H9 (cell line): ENCODE measurements around the gene MN1. TPM values are rescaled to one million over a fixed set of nuclear protein-coding genes. Genes with fewer than 3 reads are reported as not detected.

Experiments
- DNase-seq: peaks from one replicate; pipeline ENCODE4 v3.0.0-alpha.2; 2017
- H2AFZ ChIP-seq: one replicate; pipeline ENCODE4 v1.6.1; 2013; ENCODE audit warnings: mild to moderate bottlenecking, low read length, control low read depth, moderate library complexity
- H2AK5ac ChIP-seq: 2 replicates; pipeline ENCODE4 v1.6.1; 2013; ENCODE audit warnings: low read length, control low read depth, mixed read lengths; ENCODE audit not compliant: insufficient read length
- H2BK120ac ChIP-seq: one replicate; pipeline ENCODE4 v1.6.1; 2013; ENCODE audit warnings: low read depth, mild to moderate bottlenecking, low read length, control low read depth, inconsistent platforms; ENCODE audit not compliant: poor library complexity, severe bottlenecking
- H2BK12ac ChIP-seq: 2 replicates; pipeline ENCODE4 v1.6.1; 2013; ENCODE audit warnings: low read length, control low read depth, mixed read lengths, low read depth; ENCODE audit not compliant: insufficient read length
- H2BK15ac ChIP-seq: 2 replicates; pipeline ENCODE4 v1.6.1; 2013; ENCODE audit warnings: low read depth, low read length, control low read depth
- H2BK20ac ChIP-seq: one replicate; pipeline ENCODE4 v1.6.1; 2013; ENCODE audit warnings: low read depth, mild to moderate bottlenecking, low read length, control low read depth, inconsistent platforms; ENCODE audit not compliant: poor library complexity, severe bottlenecking
- H2BK5ac ChIP-seq: 2 replicates; pipeline ENCODE4 v1.6.1; 2013; ENCODE audit warnings: low read length, control low read depth, mixed read lengths; ENCODE audit not compliant: insufficient read length
- H3K14ac ChIP-seq: 2 replicates; pipeline ENCODE4 v1.6.1; 2013; ENCODE audit warnings: low read length, control low read depth; ENCODE audit not compliant: insufficient read depth
- H3K18ac ChIP-seq: 2 replicates; pipeline ENCODE4 v1.6.1; 2013; ENCODE audit warnings: low read depth, mild to moderate bottlenecking, mixed read lengths, low read length, control low read depth; ENCODE audit not compliant: insufficient read length
- H3K23ac ChIP-seq: 2 replicates; pipeline ENCODE4 v1.6.1; 2013; ENCODE audit warnings: low read length, control low read depth, mixed read lengths, low read depth; ENCODE audit not compliant: insufficient read length
- H3K23me2 ChIP-seq: 2 replicates; pipeline ENCODE4 v1.6.1; 2013; ENCODE audit warnings: low read depth, mild to moderate bottlenecking, mixed read lengths, low read length, control low read depth; ENCODE audit not compliant: insufficient read length, poor library complexity, severe bottlenecking
- H3K27ac ChIP-seq: 2 replicates; pipeline ENCODE4 v1.5.1; 2013; ENCODE audit warnings: low read length, control low read depth, mixed read lengths, low read depth; ENCODE audit not compliant: insufficient read length
- H3K27me3 ChIP-seq: 2 replicates; pipeline ENCODE4 v1.6.1; 2013; ENCODE audit warnings: low read length, control low read depth, inconsistent platforms; ENCODE audit not compliant: insufficient read depth
- H3K4ac ChIP-seq: 2 replicates; pipeline ENCODE4 v1.6.1; 2013; ENCODE audit warnings: low read depth, mild to moderate bottlenecking, control low read depth, inconsistent platforms, low read length, moderate library complexity
- H3K4me1 ChIP-seq: 2 replicates; pipeline ENCODE4 v1.6.1; 2013; ENCODE audit warnings: low read length, control low read depth, inconsistent platforms; ENCODE audit not compliant: insufficient read depth
- H3K4me2 ChIP-seq: 2 replicates; pipeline ENCODE4 v1.6.1; 2013; ENCODE audit warnings: low read length, control low read depth, mixed read lengths; ENCODE audit not compliant: insufficient read length, insufficient read depth
- H3K56ac ChIP-seq: 2 replicates; pipeline ENCODE4 v1.6.1; 2013; ENCODE audit warnings: low read depth, mild to moderate bottlenecking, mixed read lengths, low read length, control low read depth; ENCODE audit not compliant: insufficient read length
- H3K79me1 ChIP-seq: 2 replicates; pipeline ENCODE4 v1.6.1; 2013; ENCODE audit warnings: low read depth, mild to moderate bottlenecking, moderate library complexity, low read length, control low read depth, inconsistent platforms; ENCODE audit not compliant: insufficient read depth, poor library complexity, severe bottlenecking
- H3K79me2 ChIP-seq: 2 replicates; pipeline ENCODE4 v1.6.1; 2013; ENCODE audit warnings: low read length, control low read depth, inconsistent platforms; ENCODE audit not compliant: insufficient read depth
- H3K9ac ChIP-seq: 2 replicates; pipeline ENCODE4 v1.6.1; 2013; ENCODE audit warnings: low read length, control low read depth, mixed read lengths; ENCODE audit not compliant: insufficient read length; ENCODE audit errors: extremely low read depth
- H3K9me3 ChIP-seq: one replicate; pipeline ENCODE4 v1.6.1; 2013; ENCODE audit warnings: low read depth, low read length, inconsistent platforms; ENCODE audit not compliant: control insufficient read depth
- H3T11ph ChIP-seq: one replicate; pipeline ENCODE4 v1.6.1; 2013; ENCODE audit warnings: mild to moderate bottlenecking, low read length, control low read depth, inconsistent platforms
- H4K20me1 ChIP-seq: one replicate; pipeline ENCODE4 v1.6.1; 2013; ENCODE audit not compliant: control insufficient read depth, insufficient read length, insufficient read depth
- H4K5ac ChIP-seq: 2 replicates; pipeline ENCODE4 v1.6.1; 2013; ENCODE audit warnings: low read depth, mild to moderate bottlenecking, mixed read lengths, low read length, control low read depth; ENCODE audit not compliant: insufficient read length
- H4K8ac ChIP-seq: replicated peaks from 2 replicates; pipeline ENCODE4 v1.6.1; 2013; ENCODE audit warnings: low read length, control low read depth, mixed read lengths, low read depth; ENCODE audit not compliant: insufficient read length
- H4K91ac ChIP-seq: 2 replicates; pipeline ENCODE4 v1.6.1; 2013; ENCODE audit warnings: low read depth, mild to moderate bottlenecking, moderate library complexity, mixed read lengths, low read length, control low read depth; ENCODE audit not compliant: insufficient read length
- H3K27ac Mint-ChIP-seq, 3 experiments: 2 replicates in 2 of 3; 3 replicates in 1 of 3; pipeline ENCODE4 v1.8.0; 2020 to 2021; ENCODE audit warnings: mixed read lengths in 3 of 3, mild to moderate bottlenecking in 1 of 3, moderate library complexity in 1 of 3
- H3K27me3 Mint-ChIP-seq: 2 replicates; pipeline ENCODE4 v1.8.0; 2021; ENCODE audit warnings: low read depth, mild to moderate bottlenecking, moderate library complexity, mixed read lengths
- H3K36me3 Mint-ChIP-seq, 3 experiments: 2 replicates in 2 of 3; 3 replicates in 1 of 3; pipeline ENCODE4 v1.8.0; 2020 to 2021; ENCODE audit warnings: low read depth in 3 of 3, mixed read lengths in 3 of 3; ENCODE audit not compliant: insufficient read depth in 1 of 3
- H3K4me1 Mint-ChIP-seq, 2 experiments: 2 replicates each; pipeline ENCODE4 v1.8.0; 2020; ENCODE audit warnings: mixed read lengths in 2 of 2
- H3K4me3 Mint-ChIP-seq, 2 experiments: 2 replicates in 1 of 2; 3 replicates in 1 of 2; pipeline ENCODE4 v1.8.0; 2020 to 2021; ENCODE audit warnings: mild to moderate bottlenecking in 2 of 2, mixed read lengths in 2 of 2, moderate library complexity in 1 of 2
- H3K9me3 Mint-ChIP-seq, 2 experiments: 2 replicates in 1 of 2; 3 replicates in 1 of 2; pipeline ENCODE4 v1.8.0; 2020; ENCODE audit warnings: mild to moderate bottlenecking in 2 of 2, mixed read lengths in 2 of 2, moderate library complexity in 1 of 2
- WGBS: extraction: QIAGEN DNeasy Blood & Tissue Kit; methylation state at CpG from one replicate; pipeline ENCODE4 v1.1.7; 2013; ENCODE audit warnings: missing lambda C conversion rate, low lambda C conversion rate, mixed read lengths; ENCODE audit not compliant: insufficient read length; ENCODE audit errors: extremely low coverage; 5-methylcytosine and 5-hydroxymethylcytosine counted together
- total RNA-seq: library from RNA; stranded (reverse); gene quantifications from 2 replicates; pipeline ENCODE4 v1.2.1, GENCODE V29; 2021
- TF ChIP-seq, protein P1 (sequence below): fragments of 200-600 bp; sonication (generic); conservative IDR thresholded peaks from 3 replicates; pipeline ENCODE4 v1.8.0; 2021; ENCODE audit warnings: antibody characterized with exemption, mild to moderate bottlenecking

Gene MN1
- total RNA-seq, 1 experiment from 2014 or later = 2.8 TPM

DNA sequence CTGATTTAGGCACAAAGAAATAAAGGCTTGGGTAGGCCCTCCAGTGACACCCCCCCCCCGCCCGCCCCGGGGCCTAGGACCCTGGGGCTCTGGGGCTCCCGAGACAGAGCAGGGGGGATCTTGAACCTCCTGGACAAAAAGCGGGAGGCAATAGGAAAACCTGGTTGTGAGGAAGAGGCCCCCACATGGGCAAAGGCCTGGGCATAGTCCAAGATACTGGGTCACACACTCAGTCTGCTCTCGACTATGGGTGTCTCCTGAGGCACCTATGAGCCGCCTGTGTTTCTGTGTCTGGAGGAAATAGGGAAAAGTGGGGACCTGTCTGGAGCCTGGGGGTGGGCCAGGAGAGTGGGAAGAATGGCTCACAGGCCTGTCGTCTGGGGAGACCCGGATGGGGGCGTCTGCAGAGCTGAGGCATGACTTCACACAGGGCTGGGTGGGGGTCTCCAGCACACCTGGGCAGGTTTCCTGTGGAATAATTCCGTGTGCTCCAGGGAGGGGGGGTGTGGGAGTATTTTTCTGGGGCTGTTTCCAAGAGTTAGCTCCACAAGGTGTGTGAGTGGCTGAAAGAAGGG is 2.4 kb upstream of the MN1 start:
- H3K4me2 ChIP-seq = no peak overlapping the region
- peaks cover 19% of the 10 kb centered on the region for H3K23me2 ChIP-seq
- H2BK120ac ChIP-seq = no peak overlapping the region
- no peak overlapping the region for H2AFZ ChIP-seq
- no peaks in the 10 kb centered on the region for H3K79me2 ChIP-seq
- Mint-ChIP-seq H3K4me1 (peaks cover 30 to 43% of the 10 kb centered on the region in 2 experiments), H3K27ac (no peak overlapping the region), H3K36me3 (no peaks in the 10 kb centered on the region), H3K9me3 (no peaks in the 10 kb centered on the region; a peak in 2 of 5 replicates), H3K4me3 (no peak overlapping the region; a peak in 1 of 5 replicates), H3K27me3 (peaks cover 76% of the 10 kb centered on the region)
- H4K5ac ChIP-seq = no peak overlapping the region
- H2AK5ac ChIP-seq = no peak overlapping the region
- no peak overlapping the region for H2BK20ac ChIP-seq
- no peak overlapping the region for H3K4ac ChIP-seq
- H2BK15ac ChIP-seq = no peak overlapping the region
- no peak overlapping the region for H2BK5ac ChIP-seq
- H3K23ac ChIP-seq = no peak overlapping the region
- WGBS = no CpG with 5 or more reads among the region's 11 CpGs
- no peak overlapping the region for H4K91ac ChIP-seq
- no peak overlapping the region for H3K56ac ChIP-seq
- peaks cover 30% of the 10 kb centered on the region; the same call in 1 of the 2 replicates for H3K27me3 ChIP-seq
- H3K79me1 ChIP-seq = no peaks in the 10 kb centered on the region
- no peak overlapping the region for H3T11ph ChIP-seq
- no peaks in the 10 kb centered on the region for H3K9me3 ChIP-seq
- no peak for DNase-seq
- TF ChIP-seq, protein P1, sequence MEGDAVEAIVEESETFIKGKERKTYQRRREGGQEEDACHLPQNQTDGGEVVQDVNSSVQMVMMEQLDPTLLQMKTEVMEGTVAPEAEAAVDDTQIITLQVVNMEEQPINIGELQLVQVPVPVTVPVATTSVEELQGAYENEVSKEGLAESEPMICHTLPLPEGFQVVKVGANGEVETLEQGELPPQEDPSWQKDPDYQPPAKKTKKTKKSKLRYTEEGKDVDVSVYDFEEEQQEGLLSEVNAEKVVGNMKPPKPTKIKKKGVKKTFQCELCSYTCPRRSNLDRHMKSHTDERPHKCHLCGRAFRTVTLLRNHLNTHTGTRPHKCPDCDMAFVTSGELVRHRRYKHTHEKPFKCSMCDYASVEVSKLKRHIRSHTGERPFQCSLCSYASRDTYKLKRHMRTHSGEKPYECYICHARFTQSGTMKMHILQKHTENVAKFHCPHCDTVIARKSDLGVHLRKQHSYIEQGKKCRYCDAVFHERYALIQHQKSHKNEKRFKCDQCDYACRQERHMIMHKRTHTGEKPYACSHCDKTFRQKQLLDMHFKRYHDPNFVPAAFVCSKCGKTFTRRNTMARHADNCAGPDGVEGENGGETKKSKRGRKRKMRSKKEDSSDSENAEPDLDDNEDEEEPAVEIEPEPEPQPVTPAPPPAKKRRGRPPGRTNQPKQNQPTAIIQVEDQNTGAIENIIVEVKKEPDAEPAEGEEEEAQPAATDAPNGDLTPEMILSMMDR = no peak
- no peaks in the 10 kb centered on the region for H3K4me1 ChIP-seq
- H3K9ac ChIP-seq = no peak overlapping the region
- H3K18ac ChIP-seq = no peak overlapping the region
- H2BK12ac ChIP-seq = no peak overlapping the region
- H4K8ac ChIP-seq = no peak overlapping the region
- no peak overlapping the region for H3K14ac ChIP-seq
- H3K27ac ChIP-seq = no peak overlapping the region
- H4K20me1 ChIP-seq = no peaks in the 10 kb centered on the region
